Liver (tissue), 9 donors: ENCODE results near the gene BIN1. TPM values are rescaled to one million over a fixed set of nuclear protein-coding genes. Genes with fewer than 3 reads are reported as not detected.
A peak's percentile ranks its signal among the peaks of the same experiment; 100 is the strongest.

ENCODE experiments used
- DNase-seq: peaks from one replicate; pipeline ENCODE4 v3.0.0-alpha.2; 2017; ENCODE audit warnings: low spot score
- H3K27ac ChIP-seq, 2 donors: one replicate each; pipeline ENCODE4 v1.7.0; 2013; ENCODE audit warnings: inconsistent platforms in 2 of 2, low read length in 2 of 2, control low read depth in 1 of 2, low read depth in 1 of 2, mild to moderate bottlenecking in 1 of 2
- H3K27me3 ChIP-seq, 4 donors: one replicate each; pipeline versions ENCODE4 v1.6.1 to v1.7.0; 2013; ENCODE audit warnings: low read length in 3 of 4, inconsistent platforms in 1 of 4, mild to moderate bottlenecking in 1 of 4, moderate library complexity in 1 of 4; ENCODE audit not compliant: control insufficient read depth in 4 of 4, insufficient read depth in 4 of 4
- H3K36me3 ChIP-seq, 4 donors: one replicate each; pipeline versions ENCODE4 v1.6.1 to v1.7.0; 2013; ENCODE audit warnings: low read length in 3 of 4, mild to moderate bottlenecking in 3 of 4, low read depth in 1 of 4, moderate library complexity in 1 of 4; ENCODE audit not compliant: control insufficient read depth in 4 of 4, insufficient read depth in 3 of 4
- H3K4me1 ChIP-seq, 4 donors: one replicate each; pipeline versions ENCODE4 v1.6.1 to v1.7.0; 2013; ENCODE audit warnings: low read length in 3 of 4, mild to moderate bottlenecking in 3 of 4, moderate library complexity in 1 of 4; ENCODE audit not compliant: control insufficient read depth in 4 of 4, insufficient read depth in 4 of 4
- H3K4me3 ChIP-seq, 3 donors: one replicate each; pipeline versions ENCODE4 v1.6.1 to v1.7.0; 2013; ENCODE audit warnings: low read length in 3 of 3, control low read depth in 1 of 3, low read depth in 1 of 3, mild to moderate bottlenecking in 1 of 3
- H3K9ac ChIP-seq, 2 donors: one replicate each; pipeline ENCODE4 v1.7.0; 2013; ENCODE audit warnings: low read length in 2 of 2, mild to moderate bottlenecking in 2 of 2, moderate library complexity in 2 of 2, control low read depth in 1 of 2, low read depth in 1 of 2
- H3K9me3 ChIP-seq, 4 donors: one replicate each; pipeline versions ENCODE4 v1.6.1 to v1.7.0; 2013; ENCODE audit warnings: low read length in 3 of 4; ENCODE audit not compliant: control insufficient read depth in 4 of 4
- ATF3 ChIP-seq: IDR thresholded peaks from 2 replicates; pipeline ENCODE4 v1.6.1; 2016; ENCODE audit warnings: antibody characterized with exemption
- CTCF ChIP-seq: fragments of 150-350 bp; IDR thresholded peaks from 2 replicates; pipeline ENCODE4 v1.5.1; 2017; ENCODE audit warnings: improper control_type of control experiment, low read depth, low read length; ENCODE audit not compliant: missing input control
- EGR1 ChIP-seq, 2 donors: IDR thresholded peaks; 2 replicates each; pipeline ENCODE4 v1.6.1; 2016 to 2018; ENCODE audit warnings: antibody characterized with exemption in 2 of 2, low read depth in 2 of 2
- FOXA1 ChIP-seq: IDR thresholded peaks from 2 replicates; pipeline ENCODE4 v1.6.1; 2016; ENCODE audit warnings: antibody characterized with exemption
- FOXA2 ChIP-seq: IDR thresholded peaks from 2 replicates; pipeline ENCODE4 v1.6.1; 2016; ENCODE audit warnings: antibody characterized with exemption
- GABPA ChIP-seq, 2 donors: IDR thresholded peaks in 1 of 2; conservative IDR thresholded peaks in 1 of 2; 2 replicates each; pipeline ENCODE4 v1.6.1; 2016; ENCODE audit warnings: antibody characterized with exemption in 2 of 2, mild to moderate bottlenecking in 1 of 2, moderate library complexity in 1 of 2
- HNF4A ChIP-seq, 2 donors: conservative IDR thresholded peaks; 2 replicates each; pipeline ENCODE4 v1.6.1; 2016; ENCODE audit warnings: antibody characterized with exemption in 2 of 2, mild to moderate bottlenecking in 2 of 2
- HNF4G ChIP-seq: IDR thresholded peaks from 2 replicates; pipeline ENCODE4 v1.6.1; 2016; ENCODE audit warnings: antibody characterized with exemption
- JUND ChIP-seq, 2 donors: IDR thresholded peaks; 2 replicates each; pipeline ENCODE4 v1.6.1; 2016; ENCODE audit warnings: antibody characterized with exemption in 2 of 2
- NR2F2 ChIP-seq: IDR thresholded peaks from 2 replicates; pipeline ENCODE4 v1.6.1; 2016; ENCODE audit warnings: antibody characterized with exemption
- RAD21 ChIP-seq, 2 donors: IDR thresholded peaks; 2 replicates each; pipeline ENCODE4 v1.6.1; 2016; ENCODE audit warnings: antibody characterized with exemption in 2 of 2, mild to moderate bottlenecking in 2 of 2
- REST ChIP-seq: IDR thresholded peaks from 2 replicates; pipeline ENCODE4 v1.6.1; 2016; ENCODE audit warnings: antibody characterized with exemption, mild to moderate bottlenecking
- RXRA ChIP-seq, 2 donors: IDR thresholded peaks; 2 replicates each; pipeline ENCODE4 v1.6.1; 2017 to 2018; ENCODE audit warnings: antibody characterized with exemption in 2 of 2, mild to moderate bottlenecking in 1 of 2
- SP1 ChIP-seq: IDR thresholded peaks from 2 replicates; pipeline ENCODE4 v1.6.1; 2018; ENCODE audit warnings: antibody characterized with exemption, mild to moderate bottlenecking
- TAF1 ChIP-seq: conservative IDR thresholded peaks from 2 replicates; pipeline ENCODE4 v1.6.1; 2016; ENCODE audit warnings: antibody characterized with exemption, mild to moderate bottlenecking
- YY1 ChIP-seq: IDR thresholded peaks from 2 replicates; pipeline ENCODE4 v1.6.1; 2016; ENCODE audit warnings: antibody characterized with exemption, mild to moderate bottlenecking
- WGBS: extraction: QIAGEN DNeasy Blood & Tissue Kit; methylation state at CpG from one replicate; pipeline ENCODE4 v1.1.7; 2013; 5-methylcytosine and 5-hydroxymethylcytosine counted together
- polyA plus RNA-seq, 2 donors: library from polyadenylated mRNA; stranded (reverse) in 1 of 2; unstranded in 1 of 2; fragments of 200-250 nt in 1 of 2; fragments of >200 nt in 1 of 2; fragmentation: Nextera tagmentation in 1 of 2; extraction: Ambion mirVana in 1 of 2; gene quantifications; one replicate each; pipeline versions ENCODE4 v1.2.1 to v1.2.3, GENCODE V29; 2013 to 2015
- total RNA-seq, 2 donors: library from RNA; depleted of rRNA; stranded (reverse); fragments of >200 nt; gene quantifications; one replicate each; pipeline ENCODE4 v1.2.3, GENCODE V29; 2014
- TF ChIP-seq, protein P1 (sequence below): IDR thresholded peaks from 2 replicates; pipeline ENCODE4 v1.6.1; 2016; ENCODE audit warnings: antibody characterized with exemption
- TF ChIP-seq, protein P2 (sequence below): IDR thresholded peaks from 2 replicates; pipeline ENCODE4 v1.6.1; 2016; ENCODE audit warnings: antibody characterized with exemption
- donor health status: healthy.
- donor health status: healthy.
- donor health status: healthy.
- donor health status: healthy.
- donor health status: healthy.

Gene BIN1
- total and polyA plus RNA-seq, 4 donors: 13.3 to 21.5 (median 15.0) TPM

GRCh38 chr2:127087791-127088495 is 19.0 kb downstream of the BIN1 start:
- H3K36me3 ChIP-seq: no peaks in the 10 kb centered on the region
- TF ChIP-seq ATF3: no peak
- no peak for TF ChIP-seq CTCF
- TF ChIP-seq FOXA1: no peak
- TF ChIP-seq YY1: no peak
- TF ChIP-seq REST: no peak
- TF ChIP-seq, protein P1, sequence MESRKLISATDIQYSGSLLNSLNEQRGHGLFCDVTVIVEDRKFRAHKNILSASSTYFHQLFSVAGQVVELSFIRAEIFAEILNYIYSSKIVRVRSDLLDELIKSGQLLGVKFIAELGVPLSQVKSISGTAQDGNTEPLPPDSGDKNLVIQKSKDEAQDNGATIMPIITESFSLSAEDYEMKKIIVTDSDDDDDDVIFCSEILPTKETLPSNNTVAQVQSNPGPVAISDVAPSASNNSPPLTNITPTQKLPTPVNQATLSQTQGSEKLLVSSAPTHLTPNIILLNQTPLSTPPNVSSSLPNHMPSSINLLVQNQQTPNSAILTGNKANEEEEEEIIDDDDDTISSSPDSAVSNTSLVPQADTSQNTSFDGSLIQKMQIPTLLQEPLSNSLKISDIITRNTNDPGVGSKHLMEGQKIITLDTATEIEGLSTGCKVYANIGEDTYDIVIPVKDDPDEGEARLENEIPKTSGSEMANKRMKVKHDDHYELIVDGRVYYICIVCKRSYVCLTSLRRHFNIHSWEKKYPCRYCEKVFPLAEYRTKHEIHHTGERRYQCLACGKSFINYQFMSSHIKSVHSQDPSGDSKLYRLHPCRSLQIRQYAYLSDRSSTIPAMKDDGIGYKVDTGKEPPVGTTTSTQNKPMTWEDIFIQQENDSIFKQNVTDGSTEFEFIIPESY: no peak
- TF ChIP-seq GABPA (IDR thresholded peaks at IDR 0.05 in 1 of 2, conservative IDR thresholded peaks at IDR 0.05 in 1 of 2): no peak
- no peak for TF ChIP-seq EGR1 (IDR thresholded peaks at IDR 0.05; ENCODE audit: low read depth in 2 of 2)
- no peak for TF ChIP-seq JUND (IDR thresholded peaks at IDR 0.05)
- TF ChIP-seq HNF4A (conservative IDR thresholded peaks at IDR 0.05): no peak
- no peak for TF ChIP-seq RXRA (IDR thresholded peaks at IDR 0.05)
- TF ChIP-seq HNF4G: no peak
- TF ChIP-seq, protein P2, sequence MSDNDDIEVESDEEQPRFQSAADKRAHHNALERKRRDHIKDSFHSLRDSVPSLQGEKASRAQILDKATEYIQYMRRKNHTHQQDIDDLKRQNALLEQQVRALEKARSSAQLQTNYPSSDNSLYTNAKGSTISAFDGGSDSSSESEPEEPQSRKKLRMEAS: no peak
- TF ChIP-seq TAF1: no peak
- no peak for TF ChIP-seq SP1
- no peak for TF ChIP-seq FOXA2
- no peak for TF ChIP-seq NR2F2
- no peak for TF ChIP-seq RAD21 (IDR thresholded peaks at IDR 0.05)
- 81% methylated on average over 13 of the region's 13 CpGs for WGBS
- no peak for DNase-seq
- H3K27ac ChIP-seq: peak overlapping the region in 1 of 2 donors; percentile 52
- H3K9ac ChIP-seq: no peak overlapping the region
- no peaks in the 10 kb centered on the region for H3K9me3 ChIP-seq
- H3K4me3 ChIP-seq: no peak overlapping the region
- peaks cover 7 to 22% (median 17%) of the 10 kb centered on the region in 4 donors for H3K4me1 ChIP-seq
- H3K27me3 ChIP-seq: no peaks in the 10 kb centered on the region
